PC-9 (cell line): ENCODE measurements around the gene POU6F2.

Experiments used
- EZH2 ChIP-seq: fragments of 200-600 bp; sonication (generic); IDR thresholded peaks from 2 replicates; pipeline ENCODE4 v1.8.0; 2017; ENCODE audit warnings: antibody characterized with exemption, low read depth
- TF ChIP-seq, protein P1 (sequence below): fragments of 200-600 bp; sonication (generic); conservative IDR thresholded peaks from 2 replicates; pipeline ENCODE4 v1.6.1; 2017; ENCODE audit warnings: mixed run types, antibody characterized with exemption, mild to moderate bottlenecking, moderate library complexity

GRCh38 chr7:39221901-39222300 lies 244.2 kb downstream of the POU6F2 start:
- TF ChIP-seq, protein P1, sequence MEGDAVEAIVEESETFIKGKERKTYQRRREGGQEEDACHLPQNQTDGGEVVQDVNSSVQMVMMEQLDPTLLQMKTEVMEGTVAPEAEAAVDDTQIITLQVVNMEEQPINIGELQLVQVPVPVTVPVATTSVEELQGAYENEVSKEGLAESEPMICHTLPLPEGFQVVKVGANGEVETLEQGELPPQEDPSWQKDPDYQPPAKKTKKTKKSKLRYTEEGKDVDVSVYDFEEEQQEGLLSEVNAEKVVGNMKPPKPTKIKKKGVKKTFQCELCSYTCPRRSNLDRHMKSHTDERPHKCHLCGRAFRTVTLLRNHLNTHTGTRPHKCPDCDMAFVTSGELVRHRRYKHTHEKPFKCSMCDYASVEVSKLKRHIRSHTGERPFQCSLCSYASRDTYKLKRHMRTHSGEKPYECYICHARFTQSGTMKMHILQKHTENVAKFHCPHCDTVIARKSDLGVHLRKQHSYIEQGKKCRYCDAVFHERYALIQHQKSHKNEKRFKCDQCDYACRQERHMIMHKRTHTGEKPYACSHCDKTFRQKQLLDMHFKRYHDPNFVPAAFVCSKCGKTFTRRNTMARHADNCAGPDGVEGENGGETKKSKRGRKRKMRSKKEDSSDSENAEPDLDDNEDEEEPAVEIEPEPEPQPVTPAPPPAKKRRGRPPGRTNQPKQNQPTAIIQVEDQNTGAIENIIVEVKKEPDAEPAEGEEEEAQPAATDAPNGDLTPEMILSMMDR = no peak
- no peak for TF ChIP-seq EZH2
